Large intestine (tissue), 3 donors: ENCODE measurements around the gene MGAT5B. TPM values are rescaled to one million over a fixed set of nuclear protein-coding genes. Genes with fewer than 3 reads are reported as not detected.

Experiments used
- DNase-seq, 2 donors: peaks; one replicate each; pipeline versions ENCODE4 v3.0.0 to v3.0.0-alpha.2; 2013
- H3K27ac ChIP-seq: one replicate; pipeline ENCODE4 v1.5.1; 2013; ENCODE audit warnings: low read length
- H3K27me3 ChIP-seq: 2 replicates; pipeline ENCODE4 v1.6.1; 2013; ENCODE audit warnings: low read length; ENCODE audit not compliant: control insufficient read depth, insufficient read depth
- H3K36me3 ChIP-seq: 2 replicates; pipeline ENCODE4 v1.6.1; 2013; ENCODE audit warnings: low read length; ENCODE audit not compliant: control insufficient read depth, insufficient read depth
- H3K4me1 ChIP-seq: one replicate; pipeline ENCODE4 v1.6.1; 2013; ENCODE audit warnings: low read length; ENCODE audit not compliant: control insufficient read depth, insufficient read depth
- H3K4me3 ChIP-seq: one replicate; pipeline ENCODE4 v1.5.1; 2013; ENCODE audit warnings: low read length
- H3K9me3 ChIP-seq: one replicate; pipeline ENCODE4 v1.6.1; 2013; ENCODE audit warnings: mild to moderate bottlenecking, low read depth, low read length, moderate library complexity; ENCODE audit not compliant: control insufficient read depth
- whole genome bisulfite sequencing: methylation state at CpG from one replicate; pipeline ENCODE4 v1.1.5; 2013; ENCODE audit warnings: low lambda C conversion rate; ENCODE audit not compliant: insufficient coverage; 5-methylcytosine and 5-hydroxymethylcytosine counted together
- polyA plus RNA-seq: library from polyadenylated mRNA; unstranded; fragments of 120-200 nt; gene quantifications from one replicate; pipeline ENCODE4 v1.2.1, GENCODE V29; 2013

The MGAT5B gene
- polyA plus RNA-seq, 1 donor, result 1.4 TPM

DNA sequence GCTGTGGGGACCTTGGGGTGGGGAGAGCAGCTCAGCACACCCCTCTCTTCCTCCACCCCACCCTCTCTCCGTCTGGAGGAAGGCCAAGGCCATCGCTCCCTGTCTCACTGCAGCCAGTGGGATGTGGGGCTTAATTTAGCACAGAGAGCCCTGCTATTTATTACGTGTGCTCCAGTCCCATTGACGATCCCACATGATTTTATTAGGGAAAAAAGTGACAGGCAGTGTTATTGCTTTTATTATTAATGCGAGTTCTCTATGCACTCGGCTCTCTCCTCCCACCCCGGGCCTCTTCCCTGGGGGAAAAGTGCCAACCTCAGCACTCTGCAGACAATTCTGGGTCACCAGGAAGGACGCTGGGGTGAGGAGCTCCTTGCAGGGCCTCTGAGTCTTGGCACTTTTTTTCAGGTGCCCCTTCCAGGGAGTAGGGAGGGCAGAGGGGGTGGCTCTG is 57.3 kb downstream of the MGAT5B start:
- Histone ChIP-seq H3K36me3 (no peaks in the 10 kb centered on the region), H3K9me3 (no peaks in the 10 kb centered on the region), H3K4me1 (no peaks in the 10 kb centered on the region), H3K27me3 (peaks cover 2% of the 10 kb centered on the region), H3K27ac (no peak overlapping the region), H3K4me3 (no peak overlapping the region)
- whole genome bisulfite sequencing, result no CpG with 5 or more reads among the region's 8 CpGs
- no peak for DNase-seq

DNA sequence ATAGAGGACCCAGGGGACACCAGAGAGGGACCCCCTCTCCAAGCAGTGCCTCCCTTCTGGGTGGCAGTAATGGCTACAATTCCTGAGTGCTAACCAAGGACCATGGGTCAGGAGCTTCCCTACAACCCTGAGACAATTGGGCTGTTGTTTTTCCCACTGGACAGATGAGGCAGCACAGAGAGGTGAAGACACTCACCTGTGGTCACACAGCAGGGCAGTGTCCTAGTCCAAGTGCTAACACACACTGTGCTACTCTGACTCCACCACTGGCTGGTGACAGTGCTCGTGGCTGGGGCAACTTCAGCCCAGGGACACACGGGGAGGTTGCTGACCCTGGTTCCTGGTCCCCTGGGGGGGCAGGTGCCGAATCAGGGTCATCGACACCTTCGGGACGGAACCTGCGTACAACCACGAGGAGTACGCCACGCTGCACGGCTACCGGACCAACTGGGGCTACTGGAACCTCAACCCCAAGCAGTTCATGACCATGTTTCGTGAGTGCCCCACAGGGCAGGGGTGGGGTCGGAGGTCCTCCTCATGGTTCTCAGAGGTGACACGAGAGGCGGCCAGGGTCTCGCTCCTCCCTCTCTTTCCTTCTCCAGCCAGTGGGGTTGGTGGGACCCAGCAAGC is 58.1 kb downstream of the MGAT5B start:
- Histone ChIP-seq H3K27ac (no peak overlapping the region), H3K9me3 (no peaks in the 10 kb centered on the region), H3K36me3 (no peaks in the 10 kb centered on the region), H3K4me1 (no peaks in the 10 kb centered on the region), H3K27me3 (no peaks in the 10 kb centered on the region), H3K4me3 (no peak overlapping the region)
- DNase-seq, result no peak
- no CpG with 5 or more reads among the region's 17 CpGs for WGBS

DNA sequence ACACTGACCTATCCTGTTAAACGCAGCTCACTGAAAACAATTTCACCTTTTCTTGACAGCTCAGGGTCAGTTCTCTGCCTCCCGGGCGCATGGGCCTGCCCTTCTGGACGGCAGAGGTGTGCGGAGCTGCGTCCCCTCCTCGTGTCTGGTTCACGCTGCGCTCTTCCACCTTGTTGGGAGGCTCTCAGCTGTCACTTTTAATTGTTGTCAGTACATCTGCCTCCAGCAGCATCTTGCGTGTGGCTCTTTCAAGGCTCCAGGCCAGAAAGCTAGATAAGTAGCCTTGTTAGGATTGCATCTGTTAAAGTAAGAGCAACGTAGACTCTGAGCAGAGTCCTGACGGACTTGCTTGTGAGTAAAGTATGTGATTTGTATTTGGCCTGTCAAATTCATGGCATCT is 59.4 kb downstream of the MGAT5B start:
- WGBS, result no CpG with 5 or more reads among the region's 12 CpGs
- Histone ChIP-seq H3K9me3 (no peaks in the 10 kb centered on the region), H3K4me3 (no peak overlapping the region), H3K4me1 (no peaks in the 10 kb centered on the region), H3K27ac (no peak overlapping the region), H3K27me3 (no peaks in the 10 kb centered on the region), H3K36me3 (no peaks in the 10 kb centered on the region)
- no peak for DNase-seq

DNA sequence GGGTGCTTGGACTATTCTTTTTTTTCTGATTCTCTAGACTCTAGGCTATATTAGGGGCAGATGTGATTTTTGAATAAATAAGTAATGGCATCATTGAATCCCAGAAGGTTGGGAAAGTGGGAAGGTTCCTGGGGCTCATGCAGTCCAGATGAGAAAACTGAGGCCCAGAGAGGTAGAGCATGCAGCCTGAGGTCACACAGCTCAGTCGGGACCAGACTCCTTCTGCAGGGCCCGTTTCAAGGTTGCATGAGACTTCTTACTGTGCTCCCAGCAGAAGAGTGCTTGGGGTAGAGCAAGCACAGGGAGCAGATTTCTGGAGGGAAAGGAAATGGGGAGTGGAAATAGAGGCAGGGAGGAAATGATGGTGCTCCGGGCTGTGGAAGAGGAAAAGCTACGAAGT is 59.8 kb downstream of the MGAT5B start:
- 83% methylated on average over 2 of the region's 4 CpGs for WGBS

DNA sequence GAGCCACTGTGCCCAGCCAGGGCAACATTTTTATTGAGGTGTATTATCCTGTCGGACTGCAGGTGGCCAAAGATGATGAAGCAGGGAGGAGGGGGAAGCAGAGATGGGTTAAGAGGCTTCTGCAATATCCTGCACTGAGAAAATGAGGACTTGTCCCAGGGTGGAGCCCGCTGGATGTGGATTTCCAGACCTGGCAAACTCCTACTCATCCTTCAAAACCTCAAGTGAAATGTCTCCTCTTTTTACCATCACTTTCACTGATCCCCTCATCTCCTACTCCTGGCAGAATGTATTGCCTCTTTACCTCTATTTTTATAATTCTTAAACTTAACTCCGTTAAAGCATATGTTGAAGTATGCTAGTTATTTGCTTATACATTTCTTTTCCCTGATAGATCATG is 60.9 kb downstream of the MGAT5B start:
- H3K36me3 ChIP-seq, result no peaks in the 10 kb centered on the region
- no CpG with 5 or more reads among the region's 3 CpGs for WGBS
- no peaks in the 10 kb centered on the region for H3K4me1 ChIP-seq
- H3K27me3 ChIP-seq, result no peaks in the 10 kb centered on the region
- H3K4me3 ChIP-seq, result no peak overlapping the region
- H3K27ac ChIP-seq, result no peak overlapping the region
- no peak for DNase-seq
- no peaks in the 10 kb centered on the region for H3K9me3 ChIP-seq

More for the DNA sequence above, 59.8 kb downstream of the MGAT5B start:
- H3K36me3 ChIP-seq, result no peaks in the 10 kb centered on the region
- H3K4me1 ChIP-seq, result no peaks in the 10 kb centered on the region
- no peak overlapping the region for H3K4me3 ChIP-seq
- no peak for DNase-seq
- no peaks in the 10 kb centered on the region for H3K9me3 ChIP-seq
- H3K27me3 ChIP-seq, result no peaks in the 10 kb centered on the region
- H3K27ac ChIP-seq, result no peak overlapping the region

DNA sequence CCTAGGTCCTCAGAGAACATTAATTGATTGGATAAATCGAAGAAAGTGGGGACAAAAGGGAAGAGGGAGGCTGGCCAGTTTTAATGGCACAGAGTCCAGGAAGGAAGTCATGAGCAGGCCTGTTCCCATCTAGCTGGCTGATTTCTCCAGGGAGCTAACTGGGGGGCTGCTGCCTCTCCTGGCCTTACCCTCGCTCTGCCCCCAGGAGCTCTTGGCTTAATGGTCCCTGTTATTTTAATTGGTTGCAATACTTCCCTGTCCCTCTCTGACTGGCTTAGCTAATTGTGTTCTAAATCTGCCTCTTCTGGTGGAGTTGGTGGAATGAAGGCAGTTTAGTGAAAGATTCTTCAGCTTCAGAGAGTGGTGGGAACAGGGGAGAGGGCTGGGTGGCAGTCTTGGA is 61.4 kb downstream of the MGAT5B start:
- no peak overlapping the region for H3K27ac ChIP-seq
- no peaks in the 10 kb centered on the region for H3K27me3 ChIP-seq
- no peaks in the 10 kb centered on the region for H3K4me1 ChIP-seq
- no peaks in the 10 kb centered on the region for H3K36me3 ChIP-seq
- WGBS, result no CpG with 5 or more reads among the region's 2 CpGs
- no peak for DNase-seq
- no peaks in the 10 kb centered on the region for H3K9me3 ChIP-seq
- H3K4me3 ChIP-seq, result no peak overlapping the region

DNA sequence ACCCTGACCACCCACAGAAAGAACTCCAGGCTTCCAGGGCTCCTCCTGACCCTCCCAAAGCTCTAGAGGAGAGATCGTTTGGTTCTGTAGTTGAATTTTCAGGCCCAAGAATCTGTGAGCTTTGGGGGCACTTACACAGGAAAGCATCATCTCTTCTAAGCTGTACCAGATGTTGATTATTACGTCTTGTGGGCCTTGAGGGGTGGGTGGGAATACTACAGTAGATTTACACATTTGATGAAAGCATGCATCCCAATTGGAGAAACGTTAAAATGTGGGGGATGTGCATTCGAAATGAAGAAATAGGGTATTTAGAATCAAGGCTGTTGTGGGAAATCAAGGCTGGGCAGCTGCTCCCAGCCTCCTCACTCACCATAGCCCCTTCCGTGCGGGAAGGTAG is 61.9 kb downstream of the MGAT5B start:
- no peak overlapping the region for H3K27ac ChIP-seq
- H3K27me3 ChIP-seq, result no peaks in the 10 kb centered on the region
- no peaks in the 10 kb centered on the region for H3K9me3 ChIP-seq
- H3K4me3 ChIP-seq, result no peak overlapping the region
- DNase-seq, result no peak
- WGBS, result no CpG with 5 or more reads among the region's 6 CpGs
- no peaks in the 10 kb centered on the region for H3K36me3 ChIP-seq
- no peaks in the 10 kb centered on the region for H3K4me1 ChIP-seq

DNA sequence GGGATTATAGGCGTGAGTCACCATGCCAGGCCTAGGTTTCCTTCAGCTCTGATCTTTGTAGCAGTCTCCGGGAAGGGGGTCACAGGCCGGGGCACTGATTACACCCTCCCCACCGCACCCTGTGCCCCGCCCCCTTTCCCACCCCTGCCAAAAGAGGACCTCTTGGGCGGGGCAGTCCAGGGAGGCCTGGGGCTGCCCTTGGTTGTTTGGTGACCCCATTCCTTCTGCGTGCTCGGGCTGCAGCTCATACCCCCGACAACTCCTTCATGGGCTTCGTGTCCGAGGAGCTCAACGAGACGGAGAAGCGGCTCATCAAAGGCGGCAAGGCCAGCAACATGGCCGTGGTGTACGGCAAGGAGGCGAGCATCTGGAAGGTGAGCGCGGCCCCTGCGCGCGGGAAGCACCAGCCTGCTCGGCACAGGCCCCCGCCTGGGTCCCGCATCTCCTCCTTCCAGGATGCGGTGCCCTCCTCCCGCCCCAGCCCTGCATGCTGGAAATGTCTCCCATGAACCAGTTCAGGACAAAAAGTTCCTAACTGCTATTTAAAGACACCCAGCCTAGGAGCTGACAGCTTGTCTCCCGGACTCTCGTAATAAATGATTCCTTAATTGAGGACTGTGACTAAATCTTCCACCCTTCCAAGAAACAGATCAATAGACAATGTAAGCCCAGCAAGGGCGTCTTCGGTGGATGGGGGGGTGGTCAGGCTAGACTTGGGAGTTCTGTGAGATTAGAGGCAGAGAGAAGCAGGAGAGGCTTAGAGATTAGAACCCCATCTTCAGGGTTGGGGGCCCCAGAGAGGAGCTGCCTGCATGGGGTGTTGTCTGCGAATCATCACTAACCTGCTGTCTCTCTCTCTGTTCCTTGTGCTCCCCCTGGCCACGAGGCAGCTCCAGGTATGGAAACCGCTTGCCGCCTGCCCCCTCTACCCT is 64.5 kb downstream of the MGAT5B start:
- H3K27ac ChIP-seq, result no peak overlapping the region
- WGBS, result no CpG with 5 or more reads among the region's 36 CpGs
- DNase-seq, result no peak
- no peaks in the 10 kb centered on the region for H3K9me3 ChIP-seq
- no peaks in the 10 kb centered on the region for H3K27me3 ChIP-seq
- no peaks in the 10 kb centered on the region for H3K4me1 ChIP-seq
- H3K4me3 ChIP-seq, result no peak overlapping the region
- no peaks in the 10 kb centered on the region for H3K36me3 ChIP-seq

DNA sequence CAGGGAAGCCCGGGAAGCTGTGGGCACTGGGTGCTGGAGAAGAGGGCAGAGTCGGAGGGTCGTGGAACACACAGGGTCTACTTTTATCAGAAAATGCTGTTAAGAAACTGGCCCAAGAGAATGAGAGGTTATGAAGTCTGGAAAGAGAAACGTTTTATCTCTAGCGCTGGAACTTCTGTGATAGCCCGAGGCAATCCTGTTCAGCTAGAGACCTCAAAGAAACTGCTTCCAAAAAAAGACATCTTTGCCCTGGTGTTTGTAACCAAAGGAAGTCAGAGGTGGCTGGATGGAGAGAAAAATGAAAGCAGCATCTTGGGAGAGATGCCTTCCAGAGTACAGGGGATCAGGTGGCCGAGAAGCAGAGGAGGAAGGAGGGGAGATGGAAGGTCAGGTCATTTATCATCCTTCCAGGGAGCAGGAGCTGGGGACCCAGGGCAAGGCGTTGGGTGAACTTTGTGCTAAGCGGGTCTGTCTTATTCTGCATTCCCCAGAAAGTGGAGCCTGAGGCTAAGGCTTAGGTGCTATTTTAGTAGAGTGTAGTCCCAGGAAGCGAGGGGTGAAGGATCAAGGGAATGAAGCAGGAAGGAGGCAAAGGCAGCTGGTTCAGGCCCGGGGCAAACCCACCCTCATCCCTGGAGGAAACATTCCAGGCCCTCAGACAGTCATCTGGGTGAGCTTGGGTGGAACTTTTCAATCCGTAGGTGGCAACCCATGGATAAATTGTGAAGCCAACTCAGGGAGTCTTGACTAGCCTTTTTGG is 66.5 kb downstream of the MGAT5B start:
- H3K27ac ChIP-seq, result no peak overlapping the region
- no peaks in the 10 kb centered on the region for H3K27me3 ChIP-seq
- no peaks in the 10 kb centered on the region for H3K36me3 ChIP-seq
- no peak for DNase-seq
- no peaks in the 10 kb centered on the region for H3K9me3 ChIP-seq
- no peak overlapping the region for H3K4me3 ChIP-seq
- H3K4me1 ChIP-seq, result no peaks in the 10 kb centered on the region
- no CpG with 5 or more reads among the region's 12 CpGs for WGBS

DNA sequence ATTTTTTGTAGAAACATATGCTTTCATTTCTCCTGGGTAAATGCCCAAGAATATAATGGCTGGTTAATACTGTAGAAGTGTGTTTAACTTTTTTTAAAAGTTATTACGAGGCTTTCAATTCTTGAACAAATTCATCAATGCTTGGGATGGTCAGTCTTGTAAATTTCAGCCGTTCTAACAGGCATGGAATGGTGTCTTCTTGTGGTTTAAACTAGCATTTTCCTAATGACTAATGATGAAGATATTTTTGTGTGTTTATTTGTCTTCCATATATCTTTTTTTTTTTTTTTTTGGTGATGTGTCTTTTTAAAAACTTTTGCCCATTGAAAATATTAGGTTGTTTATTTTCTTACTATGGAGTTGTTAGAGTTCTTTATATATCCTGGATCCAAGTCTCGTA is 67.1 kb downstream of the MGAT5B start:
- no peaks in the 10 kb centered on the region for H3K4me1 ChIP-seq
- DNase-seq, result no peak
- no peak overlapping the region for H3K27ac ChIP-seq
- 100% methylated on average over 1 of the region's 3 CpGs for WGBS
- no peaks in the 10 kb centered on the region for H3K9me3 ChIP-seq
- no peak overlapping the region for H3K4me3 ChIP-seq
- no peaks in the 10 kb centered on the region for H3K36me3 ChIP-seq
- H3K27me3 ChIP-seq, result no peaks in the 10 kb centered on the region
